ENCODE data around the gene MTCL1. TPM values are rescaled to one million over a fixed set of nuclear protein-coding genes. Genes with fewer than 3 reads are reported as not detected.

Gene MTCL1
- total RNA-seq, 1 experiment from 2014 or later, result 297 TPM

DNA sequence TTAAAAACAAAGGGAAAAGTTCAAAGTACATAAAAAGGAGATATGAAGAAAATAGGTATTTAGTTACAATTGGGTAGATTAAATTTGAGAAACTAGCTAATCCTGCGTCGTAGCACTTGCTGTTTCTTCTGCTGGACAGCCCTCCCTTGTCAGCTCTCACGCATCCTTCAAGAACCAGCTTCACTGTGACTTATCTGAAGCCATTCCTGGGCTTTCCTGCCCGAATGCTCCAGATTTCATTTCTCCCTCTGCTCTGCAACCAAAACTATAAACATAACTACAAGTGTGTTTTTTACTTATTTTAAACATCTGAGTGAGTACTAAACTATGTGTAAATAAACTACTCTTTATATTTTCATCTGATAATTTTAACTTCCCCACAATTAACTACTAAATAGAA is 149.2 kb downstream of the MTCL1 start:
- TF ChIP-seq, protein P1, sequence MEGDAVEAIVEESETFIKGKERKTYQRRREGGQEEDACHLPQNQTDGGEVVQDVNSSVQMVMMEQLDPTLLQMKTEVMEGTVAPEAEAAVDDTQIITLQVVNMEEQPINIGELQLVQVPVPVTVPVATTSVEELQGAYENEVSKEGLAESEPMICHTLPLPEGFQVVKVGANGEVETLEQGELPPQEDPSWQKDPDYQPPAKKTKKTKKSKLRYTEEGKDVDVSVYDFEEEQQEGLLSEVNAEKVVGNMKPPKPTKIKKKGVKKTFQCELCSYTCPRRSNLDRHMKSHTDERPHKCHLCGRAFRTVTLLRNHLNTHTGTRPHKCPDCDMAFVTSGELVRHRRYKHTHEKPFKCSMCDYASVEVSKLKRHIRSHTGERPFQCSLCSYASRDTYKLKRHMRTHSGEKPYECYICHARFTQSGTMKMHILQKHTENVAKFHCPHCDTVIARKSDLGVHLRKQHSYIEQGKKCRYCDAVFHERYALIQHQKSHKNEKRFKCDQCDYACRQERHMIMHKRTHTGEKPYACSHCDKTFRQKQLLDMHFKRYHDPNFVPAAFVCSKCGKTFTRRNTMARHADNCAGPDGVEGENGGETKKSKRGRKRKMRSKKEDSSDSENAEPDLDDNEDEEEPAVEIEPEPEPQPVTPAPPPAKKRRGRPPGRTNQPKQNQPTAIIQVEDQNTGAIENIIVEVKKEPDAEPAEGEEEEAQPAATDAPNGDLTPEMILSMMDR (IDR thresholded peaks at IDR 0.05; ENCODE audit: unreplicated experiment), result no peak
- intact Hi-C loops (cut with micrococcal nuclease; ENCODE audit: unreplicated experiment), result no loop called here

DNA sequence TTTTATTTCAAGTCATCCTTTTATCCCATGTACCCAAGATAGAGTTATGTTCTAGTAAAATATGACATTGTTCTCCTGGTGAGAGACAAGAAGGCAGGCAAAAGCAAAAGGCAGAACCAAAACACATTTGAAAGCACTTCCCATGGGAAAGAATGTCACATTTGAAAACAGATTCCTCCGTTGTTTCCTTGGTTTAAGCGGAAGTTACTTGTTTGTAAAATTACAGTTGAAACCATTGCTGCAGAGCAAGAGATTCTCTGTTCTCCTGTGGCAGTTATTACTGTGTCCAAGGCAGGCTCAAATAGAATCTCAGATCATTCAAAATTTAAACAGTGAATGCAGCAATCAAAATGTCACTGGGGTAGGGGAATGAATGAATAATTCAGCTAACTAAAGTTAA is 149.6 kb downstream of the MTCL1 start:
- H3K4me1 Mint-ChIP-seq (ENCODE audit: low read depth, unreplicated experiment), result peaks cover 13% of the 10 kb centered on the region
- no peaks in the 10 kb centered on the region for H3K27me3 Mint-ChIP-seq (ENCODE audit: unreplicated experiment)
- TF ChIP-seq, protein P1 (IDR thresholded peaks at IDR 0.05; ENCODE audit: unreplicated experiment), result no peak
- no peaks in the 10 kb centered on the region for H3K36me3 Mint-ChIP-seq (ENCODE audit: insufficient read depth, unreplicated experiment)
- no TSS peak for BruUV-seq (replicated peaks)
- CTCF ChIA-PET, result no interaction called here
- no peak overlapping the region for H3K27ac Mint-ChIP-seq (ENCODE audit: unreplicated experiment)
- no peak overlapping the region for H3K4me3 Mint-ChIP-seq (ENCODE audit: low read depth, unreplicated experiment)
- peaks cover 3% of the 10 kb centered on the region for H3K9me3 Mint-ChIP-seq (ENCODE audit: low read depth, unreplicated experiment)
- no peak for DNase-seq
- intact Hi-C loops (cut with micrococcal nuclease; ENCODE audit: unreplicated experiment), result no loop called here

More for the DNA sequence above, 149.2 kb downstream of the MTCL1 start:
- CTCF ChIA-PET, result no interaction called here
- H3K36me3 Mint-ChIP-seq (ENCODE audit: insufficient read depth, unreplicated experiment), result no peaks in the 10 kb centered on the region
- no peak overlapping the region for H3K27ac Mint-ChIP-seq (ENCODE audit: unreplicated experiment)
- BruUV-seq (replicated peaks), result no TSS peak
- H3K4me1 Mint-ChIP-seq (ENCODE audit: low read depth, unreplicated experiment), result peaks cover 9% of the 10 kb centered on the region
- peaks cover 3% of the 10 kb centered on the region for H3K9me3 Mint-ChIP-seq (ENCODE audit: low read depth, unreplicated experiment)
- H3K27me3 Mint-ChIP-seq (ENCODE audit: unreplicated experiment), result no peaks in the 10 kb centered on the region
- no peak for DNase-seq
- no peak overlapping the region for H3K4me3 Mint-ChIP-seq (ENCODE audit: low read depth, unreplicated experiment)

DNA sequence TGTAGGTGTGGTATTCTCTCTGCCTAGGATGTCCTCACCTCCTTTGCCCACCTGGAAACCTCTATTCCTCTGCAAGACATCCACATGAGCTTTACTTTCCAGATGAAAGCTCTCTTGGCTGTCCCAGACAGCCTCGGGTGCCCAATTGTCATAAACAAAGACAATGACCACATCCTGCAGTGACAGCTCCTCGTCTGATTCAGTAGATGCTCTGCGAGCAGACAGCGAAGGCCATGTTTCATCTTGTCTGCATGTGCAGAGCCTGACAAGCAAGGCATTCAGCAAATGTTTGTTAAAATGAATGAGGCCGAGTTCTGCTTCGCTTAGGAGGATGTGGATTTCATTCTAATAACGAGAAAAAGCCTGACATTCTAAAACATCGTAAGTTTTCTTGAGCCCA is 150.9 kb downstream of the MTCL1 start:
- no peak overlapping the region for H3K27ac Mint-ChIP-seq (ENCODE audit: unreplicated experiment)
- no peaks in the 10 kb centered on the region for H3K27me3 Mint-ChIP-seq (ENCODE audit: unreplicated experiment)
- TF ChIP-seq, protein P1 (IDR thresholded peaks at IDR 0.05; ENCODE audit: unreplicated experiment), result no peak
- DNase-seq, result no peak
- no TSS peak for BruUV-seq (replicated peaks)
- intact Hi-C loops (cut with micrococcal nuclease; ENCODE audit: unreplicated experiment), result no loop called here
- no peaks in the 10 kb centered on the region for H3K9me3 Mint-ChIP-seq (ENCODE audit: low read depth, unreplicated experiment)
- CTCF ChIA-PET, result no interaction called here
- no peaks in the 10 kb centered on the region for H3K36me3 Mint-ChIP-seq (ENCODE audit: insufficient read depth, unreplicated experiment)
- no peak overlapping the region for H3K4me3 Mint-ChIP-seq (ENCODE audit: low read depth, unreplicated experiment)
- H3K4me1 Mint-ChIP-seq (ENCODE audit: low read depth, unreplicated experiment), result peaks cover 21% of the 10 kb centered on the region

DNA sequence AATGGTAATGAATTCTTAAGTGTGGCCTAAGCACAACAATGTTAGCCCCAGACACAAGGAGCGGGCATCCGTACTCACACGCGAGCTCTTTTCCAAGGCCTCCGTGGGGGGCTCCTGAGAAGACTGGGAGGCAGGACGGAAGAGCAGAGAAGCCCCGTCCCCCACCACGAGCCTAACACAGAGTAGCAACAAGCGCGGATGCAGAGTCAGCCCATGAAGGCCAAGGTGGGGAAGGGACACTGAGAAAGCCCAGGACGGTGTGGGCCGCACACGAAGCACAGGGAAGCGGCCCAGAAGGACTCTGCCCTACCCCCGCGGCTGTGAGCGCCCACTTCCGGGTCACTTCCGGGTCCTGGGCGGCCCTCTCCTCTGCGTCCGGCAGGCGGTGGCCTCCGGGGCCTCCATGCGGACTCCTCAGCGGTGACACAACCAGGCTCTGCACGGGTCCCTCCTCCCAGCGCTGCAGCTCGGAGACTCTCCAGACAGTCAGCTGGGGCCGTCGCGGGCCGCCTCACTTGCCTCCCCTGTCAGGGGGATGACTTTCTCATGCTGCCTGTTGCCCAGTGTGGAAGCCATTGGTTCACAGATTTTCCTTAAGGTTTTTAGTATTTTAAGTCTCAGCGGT is 151.5 kb downstream of the MTCL1 start:
- no peak for DNase-seq
- Mint-ChIP-seq H3K27ac (ENCODE audit: unreplicated experiment) (no peak overlapping the region), H3K4me1 (ENCODE audit: low read depth, unreplicated experiment) (peaks cover 23% of the 10 kb centered on the region), H3K36me3 (ENCODE audit: insufficient read depth, unreplicated experiment) (no peaks in the 10 kb centered on the region), H3K27me3 (ENCODE audit: unreplicated experiment) (no peaks in the 10 kb centered on the region), H3K4me3 (ENCODE audit: low read depth, unreplicated experiment) (no peak overlapping the region), H3K9me3 (ENCODE audit: low read depth, unreplicated experiment) (no peaks in the 10 kb centered on the region)
- intact Hi-C loops (cut with micrococcal nuclease; ENCODE audit: unreplicated experiment), result no loop called here
- BruUV-seq (replicated peaks), result no TSS peak
- TF ChIP-seq, protein P1 (IDR thresholded peaks at IDR 0.05; ENCODE audit: unreplicated experiment), result no peak
- CTCF ChIA-PET, result no interaction called here

Measured in Calu3 (cell line).